Activated CD8-positive, alpha-beta memory T cell treated with anti-CD3 and anti-CD28 coated beads, Interleukin-2, amount 50 U/mL, for 24 hours (primary cell): ENCODE measurements around the gene MAN1C1.
"Not testable (repeated sequence)": the region's sequence is repeated elsewhere in the genome, so short reads cannot be mapped to it uniquely, and the experiment has no call there.

Experiments
- DNase-seq: peaks from one replicate; pipeline ENCODE4 v3.0.0-alpha.2; 2020; ENCODE audit errors: extremely low read depth

The MAN1C1 gene

GRCh38 chr1:25715888-25716287 lies 99.3 kb downstream of the MAN1C1 start:
- DNase-seq, result no peak

- DNase-seq, result no peak
These were observed 99.7 kb downstream of the MAN1C1 start for GRCh38 chr1:25716320-25716719.

GRCh38 chr1:25718732-25719131 lies 102.1 kb downstream of the MAN1C1 start:
- no peak for DNase-seq

- DNase-seq, result no peak
These were observed 104.0 kb downstream of the MAN1C1 start for GRCh38 chr1:25720624-25721023.

GRCh38 chr1:25723250-25723880 lies 106.8 kb downstream of the MAN1C1 start:
- no peak for DNase-seq

GRCh38 chr1:25724201-25724600 lies 107.6 kb downstream of the MAN1C1 start:
- DNase-seq, result no peak

GRCh38 chr1:25724966-25725365 lies 108.4 kb downstream of the MAN1C1 start:
- no peak for DNase-seq

- no peak for DNase-seq
These were observed 108.9 kb downstream of the MAN1C1 start for GRCh38 chr1:25725482-25725881.

GRCh38 chr1:25727088-25727487 lies 110.5 kb downstream of the MAN1C1 start:
- DNase-seq, result no peak

GRCh38 chr1:25727635-25728286 lies 111.2 kb downstream of the MAN1C1 start:
- DNase-seq, result no peak

- DNase-seq, result no peak
These were observed 111.8 kb downstream of the MAN1C1 start for GRCh38 chr1:25728301-25728935.

GRCh38 chr1:25729045-25729444 lies 112.5 kb downstream of the MAN1C1 start:
- no peak for DNase-seq

- DNase-seq, result no peak
These were observed 113.4 kb downstream of the MAN1C1 start for GRCh38 chr1:25729790-25730644.

- no peak for DNase-seq
These were observed 114.6 kb downstream of the MAN1C1 start for GRCh38 chr1:25731148-25731547.

GRCh38 chr1:25731626-25732370 lies 115.2 kb downstream of the MAN1C1 start:
- DNase-seq, result no peak

- DNase-seq, result no peak
These were observed 116.2 kb downstream of the MAN1C1 start for GRCh38 chr1:25732821-25733220.

- no peak for DNase-seq
These were observed 116.7 kb downstream of the MAN1C1 start for GRCh38 chr1:25733271-25733670.

GRCh38 chr1:25734991-25735390 lies 118.4 kb downstream of the MAN1C1 start:
- not testable (repeated sequence) for DNase-seq

GRCh38 chr1:25735956-25736529 lies 119.5 kb downstream of the MAN1C1 start:
- no peak for DNase-seq

- no peak for DNase-seq
These were observed 120.5 kb downstream of the MAN1C1 start for GRCh38 chr1:25737130-25737529.

- DNase-seq, result no peak
These were observed 121.9 kb downstream of the MAN1C1 start for GRCh38 chr1:25738499-25738898.
